Cardiac fibroblast (primary cell): ENCODE measurements around the gene GPR63.

Experiments used
- DNase-seq, 2 donors: peaks; one replicate each; pipeline versions ENCODE4 v3.0.0 to v3.0.0-alpha.2; 2010; ENCODE audit warnings: low read depth in 2 of 2
- H3K4me3 ChIP-seq, 2 donors: replicated peaks in 1 of 2; 1 replicate in 1 of 2; 2 replicates in 1 of 2; pipeline ENCODE4 v1.5.1; 2011; ENCODE audit warnings: low read depth in 2 of 2, low read length in 2 of 2, mild to moderate bottlenecking in 2 of 2, moderate library complexity in 1 of 2
- CTCF ChIP-seq: IDR thresholded peaks from one replicate; pipeline ENCODE4 v1.5.1; 2011; ENCODE audit warnings: low read depth, mild to moderate bottlenecking, low read length, inconsistent platforms

GPR63 gene

GRCh38 chr6:96849615-96850014 lies 12.3 kb upstream of the GPR63 start:
- no peak for DNase-seq
- no peak overlapping the region for H3K4me3 ChIP-seq
- no peak for TF ChIP-seq CTCF

GRCh38 chr6:96844530-96844929 lies 7.3 kb upstream of the GPR63 start:
- no peak for DNase-seq
- no peak for TF ChIP-seq CTCF
- H3K4me3 ChIP-seq = no peak overlapping the region

GRCh38 chr6:96841345-96841744 lies 4.1 kb upstream of the GPR63 start:
- no peak for TF ChIP-seq CTCF
- no peak overlapping the region for H3K4me3 ChIP-seq
- no peak for DNase-seq

GRCh38 chr6:96836631-96837080 lies 621 bp downstream of the GPR63 start:
- peak; percentile 9 to 25 for DNase-seq
- peak overlapping the region; percentile 73 to 79 for H3K4me3 ChIP-seq
- no peak for TF ChIP-seq CTCF

GRCh38 chr6:96834070-96834469 lies 3.2 kb downstream of the GPR63 start:
- no peak overlapping the region for H3K4me3 ChIP-seq
- no peak for TF ChIP-seq CTCF
- DNase-seq = no peak

GRCh38 chr6:96832780-96833179 lies 4.5 kb downstream of the GPR63 start:
- H3K4me3 ChIP-seq = no peak overlapping the region
- no peak for DNase-seq
- TF ChIP-seq CTCF = no peak

- H3K4me3 ChIP-seq = no peak overlapping the region
- no peak for TF ChIP-seq CTCF
- DNase-seq = no peak
These were observed 10.4 kb downstream of the GPR63 start for GRCh38 chr6:96826865-96827264.
